WTC11 (cell line): Measurements from ENCODE around the gene JMJD8. TPM values are rescaled to one million over a fixed set of nuclear protein-coding genes. Genes with fewer than 3 reads are reported as not detected.

ENCODE experiments used
- ATAC-seq: fragments of 200-7000 bp; cut with Tn5 transposase; 2 replicates; pipeline ENCODE4 v1.10.0; 2021; ENCODE audit warnings: mild to moderate bottlenecking, moderate library complexity
- CTCF ChIA-PET: fragments of 300-600 bp; sonication (Branson Sonifier 250); formaldehyde crosslinking; loops from one replicate; lab custom pipeline; 2021; ENCODE audit warnings: antibody characterized with exemption; lab: Charles Lee
- POLR2A ChIA-PET: fragments of 350-600 bp; sonication (Branson Sonifier 250); formaldehyde crosslinking; loops from one replicate; lab custom pipeline; 2021; ENCODE audit warnings: antibody characterized with exemption; lab: Charles Lee
- DNase-seq: peaks from one replicate; pipeline ENCODE4 v3.0.0; 2021; ENCODE audit warnings: low spot score
- H3K27ac Mint-ChIP-seq: 2 replicates; pipeline ENCODE4 v1.8.0; 2021; ENCODE audit warnings: mixed read lengths
- H3K27me3 Mint-ChIP-seq: 2 replicates; pipeline ENCODE4 v1.8.0; 2021; ENCODE audit warnings: low read depth, mild to moderate bottlenecking, moderate library complexity, mixed read lengths
- H3K36me3 Mint-ChIP-seq: 2 replicates; pipeline ENCODE4 v1.8.0; 2021; ENCODE audit warnings: mixed read lengths
- H3K4me1 Mint-ChIP-seq: 2 replicates; pipeline ENCODE4 v1.8.0; 2022; ENCODE audit warnings: mixed read lengths
- H3K4me3 Mint-ChIP-seq: 2 replicates; pipeline ENCODE4 v1.8.0; 2021; ENCODE audit warnings: mild to moderate bottlenecking, moderate library complexity, mixed read lengths
- H3K9me3 Mint-ChIP-seq: 2 replicates; pipeline ENCODE4 v1.8.0; 2021; ENCODE audit warnings: mixed read lengths
- ATF3 ChIP-seq: sonication (generic); formaldehyde crosslinking; conservative IDR thresholded peaks from 2 replicates; pipeline ENCODE4 v1.8.1; 2022; ENCODE audit warnings: mild to moderate bottlenecking, missing genetic modification reagents
- ETV6 ChIP-seq: sonication (generic); formaldehyde crosslinking; IDR thresholded peaks from 2 replicates; pipeline ENCODE4 v1.8.1; 2022; ENCODE audit warnings: mild to moderate bottlenecking, missing genetic modification reagents
- FOXP4 ChIP-seq: sonication (generic); formaldehyde crosslinking; IDR thresholded peaks from 2 replicates; pipeline ENCODE4 v1.8.0; 2022; ENCODE audit warnings: mild to moderate bottlenecking, missing genetic modification reagents
- KAT7 ChIP-seq: sonication (generic); formaldehyde crosslinking; IDR thresholded peaks from 2 replicates; pipeline ENCODE4 v1.8.1; 2023; ENCODE audit warnings: missing genetic modification reagents, mild to moderate bottlenecking, borderline replicate concordance
- NR2C2 ChIP-seq: sonication (generic); formaldehyde crosslinking; IDR thresholded peaks from 2 replicates; pipeline ENCODE4 v1.8.0; 2022; ENCODE audit warnings: mild to moderate bottlenecking, missing genetic modification reagents
- PRRX2 ChIP-seq: fragments of 250-450 bp; sonication (Bioruptor Pico); IDR thresholded peaks from 2 replicates; pipeline ENCODE4 v1.8.0; 2021; ENCODE audit warnings: mild to moderate bottlenecking
- SOX15 ChIP-seq: fragments of 250-450 bp; sonication (Bioruptor Pico); IDR thresholded peaks from 2 replicates; pipeline ENCODE4 v1.9.0; 2021; ENCODE audit warnings: mild to moderate bottlenecking
- USF2 ChIP-seq: sonication (generic); formaldehyde crosslinking; IDR thresholded peaks from 2 replicates; pipeline ENCODE4 v1.8.1; 2023; ENCODE audit warnings: mild to moderate bottlenecking, missing genetic modification reagents, moderate library complexity
- ZNF263 ChIP-seq: sonication (generic); formaldehyde crosslinking; IDR thresholded peaks from 2 replicates; pipeline ENCODE4 v1.8.1; 2022; ENCODE audit warnings: low read depth, mild to moderate bottlenecking, moderate library complexity, missing genetic modification reagents
- ZNF423 ChIP-seq: fragments of 250-450 bp; sonication (Bioruptor Pico); IDR thresholded peaks from 2 replicates; pipeline ENCODE4 v2.1.2; 2022; ENCODE audit warnings: mild to moderate bottlenecking, moderate library complexity
- ZSCAN18 ChIP-seq: fragments of 250-450 bp; sonication (Bioruptor Pico); IDR thresholded peaks from 2 replicates; pipeline ENCODE4 v2.1.2; 2022; ENCODE audit warnings: mild to moderate bottlenecking, moderate library complexity
- total RNA-seq: library from RNA; stranded (reverse); gene quantifications from 3 replicates; pipeline ENCODE4 v1.2.3, GENCODE V29; 2021
- TF ChIP-seq, protein P1 (sequence below): sonication (generic); formaldehyde crosslinking; IDR thresholded peaks from 2 replicates; pipeline ENCODE4 v1.8.1; 2022; ENCODE audit warnings: missing genetic modification reagents, borderline replicate concordance

The JMJD8 gene
- total RNA-seq, 1 experiment from 2014 or later, result 61.2 TPM

GRCh38 chr16:709566-710499 lies 25.7 kb upstream of the JMJD8 start:
- H3K4me3 Mint-ChIP-seq, result no peak overlapping the region
- POLR2A ChIA-PET, result interaction anchor here (0.6 to 1.5 kb wide), 2 partner anchors 10 to 39 kb away, joined by 3 read pairs; no protein-coding TSS in a partner anchor
- H3K9me3 Mint-ChIP-seq, result no peaks in the 10 kb centered on the region
- H3K4me1 Mint-ChIP-seq, result no peaks in the 10 kb centered on the region; the same call in 1 of the 2 replicates
- ATAC-seq (no peak), DNase-seq (peak; percentile 69)
- H3K27me3 Mint-ChIP-seq, result peaks cover 61% of the 10 kb centered on the region
- TF ChIP-seq, protein P1, sequence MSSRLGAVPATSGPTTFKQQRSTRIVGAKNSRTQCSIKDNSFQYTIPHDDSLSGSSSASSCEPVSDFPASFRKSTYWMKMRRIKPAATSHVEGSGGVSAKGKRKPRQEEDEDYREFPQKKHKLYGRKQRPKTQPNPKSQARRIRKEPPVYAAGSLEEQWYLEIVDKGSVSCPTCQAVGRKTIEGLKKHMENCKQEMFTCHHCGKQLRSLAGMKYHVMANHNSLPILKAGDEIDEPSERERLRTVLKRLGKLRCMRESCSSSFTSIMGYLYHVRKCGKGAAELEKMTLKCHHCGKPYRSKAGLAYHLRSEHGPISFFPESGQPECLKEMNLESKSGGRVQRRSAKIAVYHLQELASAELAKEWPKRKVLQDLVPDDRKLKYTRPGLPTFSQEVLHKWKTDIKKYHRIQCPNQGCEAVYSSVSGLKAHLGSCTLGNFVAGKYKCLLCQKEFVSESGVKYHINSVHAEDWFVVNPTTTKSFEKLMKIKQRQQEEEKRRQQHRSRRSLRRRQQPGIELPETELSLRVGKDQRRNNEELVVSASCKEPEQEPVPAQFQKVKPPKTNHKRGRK (CRISPR knock-in tag), result no peak
- TF ChIP-seq ZNF423 (no peak), ATF3 (CRISPR knock-in tag) (no peak)
- CTCF ChIA-PET, result interaction anchor here (0.7 to 8.8 kb wide), 13 partner anchors 11 to 348 kb away, joined by 3 to 90 read pairs (median 7); partner anchors contain the start of genes ANTKMT, CCDC78, CHTF18 and CIAO3
- no peak overlapping the region for H3K27ac Mint-ChIP-seq
- no peaks in the 10 kb centered on the region for H3K36me3 Mint-ChIP-seq

GRCh38 chr16:708959-709358 lies 24.8 kb upstream of the JMJD8 start:
- no peaks in the 10 kb centered on the region for H3K36me3 Mint-ChIP-seq
- no peaks in the 10 kb centered on the region for H3K9me3 Mint-ChIP-seq
- H3K27me3 Mint-ChIP-seq, result peaks cover 63% of the 10 kb centered on the region
- DNase-seq, result no peak
- no peak overlapping the region for H3K4me3 Mint-ChIP-seq
- no peak overlapping the region for H3K27ac Mint-ChIP-seq
- no peak for ATAC-seq
- ChIA-PET CTCF (interaction anchor here (1.0 to 3.4 kb wide), 8 partner anchors 11 to 79 kb away, joined by 3 to 23 read pairs (median 8); partner anchors contain the start of genes ANTKMT, CHTF18, CIAO3 and RHBDL1), POLR2A (interaction anchor here (0.6 to 1.5 kb wide), 2 partner anchors 11 to 40 kb away, joined by 3 read pairs; no protein-coding TSS in a partner anchor)
- H3K4me1 Mint-ChIP-seq, result no peaks in the 10 kb centered on the region; the same call in 1 of the 2 replicates
- TF ChIP-seq ZNF263 (peak; percentile 63; the same call in 1 of the 2 replicates), ETV6 (no peak), SOX15 (no peak)

DNA sequence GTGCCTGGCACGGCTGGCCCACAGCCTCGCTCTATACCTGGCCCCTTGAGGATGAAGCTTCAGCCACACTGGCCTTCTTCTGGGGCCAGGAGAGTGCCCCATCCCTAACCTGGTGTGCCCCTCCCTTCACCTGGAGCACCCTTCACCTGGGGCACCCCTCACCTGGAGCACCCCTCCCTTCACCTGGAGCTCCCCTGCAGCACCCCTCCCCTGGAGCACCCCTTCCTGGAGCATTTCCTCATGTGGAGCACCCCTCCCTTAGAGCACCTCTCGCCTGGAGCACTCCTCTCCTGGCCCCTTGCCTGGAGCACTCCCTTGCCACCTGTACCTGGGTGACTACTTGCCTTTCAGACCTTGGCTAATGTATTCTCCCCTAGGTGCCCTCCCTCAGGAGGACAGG lies 23.9 kb upstream of the JMJD8 start:
- H3K27ac Mint-ChIP-seq, result no peak overlapping the region
- DNase-seq (no peak), ATAC-seq (no peak)
- H3K27me3 Mint-ChIP-seq, result peaks cover 67% of the 10 kb centered on the region
- ChIA-PET CTCF (interaction anchor here (0.6 to 3.4 kb wide), 7 partner anchors 12 to 80 kb away, joined by 3 to 23 read pairs (median 7); partner anchors contain the start of genes ANTKMT, CHTF18, CIAO3 and RPUSD1), POLR2A (no interaction called here)
- H3K36me3 Mint-ChIP-seq, result no peaks in the 10 kb centered on the region
- no peaks in the 10 kb centered on the region; the same call in 1 of the 2 replicates for H3K4me1 Mint-ChIP-seq
- H3K4me3 Mint-ChIP-seq, result no peak overlapping the region
- TF ChIP-seq ZNF263 (peak; percentile 59; the same call in 1 of the 2 replicates), FOXP4 (CRISPR knock-in tag) (no peak), NR2C2 (no peak)
- no peaks in the 10 kb centered on the region for H3K9me3 Mint-ChIP-seq

GRCh38 chr16:707062-707538 lies 23.0 kb upstream of the JMJD8 start:
- Mint-ChIP-seq H3K36me3 (no peaks in the 10 kb centered on the region), H3K4me1 (no peaks in the 10 kb centered on the region), H3K4me3 (peak overlapping the region; percentile 72), H3K27ac (no peak overlapping the region), H3K9me3 (no peaks in the 10 kb centered on the region), H3K27me3 (peaks cover 70% of the 10 kb centered on the region)
- ATAC-seq (no peak), DNase-seq (no peak)
- ChIA-PET POLR2A (interaction anchor here (0.5 to 1.1 kb wide), 3 partner anchors 12 to 539 kb away, joined by 3 read pairs; no protein-coding TSS in a partner anchor), CTCF (interaction anchor here (0.6 to 3.4 kb wide), 12 partner anchors 9 to 350 kb away, joined by 3 to 23 read pairs (median 6); partner anchors contain the start of genes ANTKMT, CCDC78, CHTF18 and CIAO3)
- TF ChIP-seq ZNF423 (no peak), USF2 (CRISPR knock-in tag) (no peak), KAT7 (CRISPR knock-in tag) (no peak), ZSCAN18 (CRISPR knock-in tag) (no peak), PRRX2 (no peak)
